Measurements from ENCODE around the gene HIF3A.
"Not testable (repeated sequence)": the region's sequence is repeated elsewhere in the genome, so short reads cannot be mapped to it uniquely, and the experiment has no call there.

Gene HIF3A

GRCh38 chr19:46311444-46311843 is 14.6 kb downstream of the HIF3A start:
- no peak for DNase-seq (ENCODE audit: low spot score)
- in situ Hi-C loops (cut with MboI; ENCODE audit: low pct_unique_long_range_greater_than_20kb, low sequenced_read_pairs, unreplicated experiment): no loop called here
- no peak for TF ChIP-seq CTCF (IDR thresholded peaks at IDR 0.05; ENCODE audit: extremely low read depth, insufficient read depth, missing control alignments)

GRCh38 chr19:46313540-46314469 is 17.0 kb downstream of the HIF3A start:
- not testable (repeated sequence) for DNase-seq (ENCODE audit: low spot score)

GRCh38 chr19:46317339-46317738 is 20.5 kb downstream of the HIF3A start:
- no peak for DNase-seq (ENCODE audit: low spot score)
- in situ Hi-C loops (cut with MboI; ENCODE audit: low pct_unique_long_range_greater_than_20kb, low sequenced_read_pairs, unreplicated experiment): no loop called here
- no peak for TF ChIP-seq CTCF (IDR thresholded peaks at IDR 0.05; ENCODE audit: extremely low read depth, insufficient read depth, missing control alignments)

More at GRCh38 chr19:46313540-46314469, 17.0 kb downstream of the HIF3A start:
- in situ Hi-C loops (cut with MboI; ENCODE audit: low pct_unique_long_range_greater_than_20kb, low sequenced_read_pairs, unreplicated experiment): not testable (repeated sequence)

GRCh38 chr19:46319613-46320012 is 22.8 kb downstream of the HIF3A start:
- TF ChIP-seq CTCF (IDR thresholded peaks at IDR 0.05; ENCODE audit: extremely low read depth, insufficient read depth, missing control alignments): no peak
- no peak for DNase-seq (ENCODE audit: low spot score)
- in situ Hi-C loops (cut with MboI; ENCODE audit: low pct_unique_long_range_greater_than_20kb, low sequenced_read_pairs, unreplicated experiment): no loop called here

GRCh38 chr19:46320559-46320958 is 23.7 kb downstream of the HIF3A start:
- in situ Hi-C loops (cut with MboI; ENCODE audit: low pct_unique_long_range_greater_than_20kb, low sequenced_read_pairs, unreplicated experiment): no loop called here
- TF ChIP-seq CTCF (IDR thresholded peaks at IDR 0.05; ENCODE audit: extremely low read depth, insufficient read depth, missing control alignments): no peak
- DNase-seq (ENCODE audit: low spot score): no peak

GRCh38 chr19:46321653-46322052 is 24.8 kb downstream of the HIF3A start:
- no peak for DNase-seq (ENCODE audit: low spot score)
- TF ChIP-seq CTCF (IDR thresholded peaks at IDR 0.05; ENCODE audit: extremely low read depth, insufficient read depth, missing control alignments): no peak
- in situ Hi-C loops (cut with MboI; ENCODE audit: low pct_unique_long_range_greater_than_20kb, low sequenced_read_pairs, unreplicated experiment): no loop called here

GRCh38 chr19:46323227-46323626 is 26.4 kb downstream of the HIF3A start:
- DNase-seq (ENCODE audit: low spot score); in situ Hi-C loops (cut with MboI; ENCODE audit: low pct_unique_long_range_greater_than_20kb, low sequenced_read_pairs, unreplicated experiment): not testable (repeated sequence)

All from GM13977 (cell line).